GM10266 (cell line): ENCODE data around the gene ADGRD1.

Experiments used
- DNase-seq: peaks from one replicate; pipeline ENCODE4 v3.0.0; 2012; ENCODE audit errors: extremely low spot score
- CTCF ChIP-seq: IDR thresholded peaks from 2 replicates; pipeline ENCODE4 v1.5.1; 2012; ENCODE audit warnings: mild to moderate bottlenecking, low read depth; ENCODE audit not compliant: control insufficient read depth, insufficient read depth; ENCODE audit errors: missing control alignments

ADGRD1 gene

GRCh38 chr12:131088701-131089530, 135.2 kb downstream of the ADGRD1 start:
- no peak for TF ChIP-seq CTCF
- DNase-seq: no peak

GRCh38 chr12:131089531-131090273, 136.0 kb downstream of the ADGRD1 start:
- no peak for TF ChIP-seq CTCF
- no peak for DNase-seq

- no peak for DNase-seq
- TF ChIP-seq CTCF: no peak
Observed at GRCh38 chr12:131090274-131091210, 136.8 kb downstream of the ADGRD1 start.

- peak; percentile 78 for DNase-seq
- TF ChIP-seq CTCF: no peak
Observed at GRCh38 chr12:131091413-131091975, 137.8 kb downstream of the ADGRD1 start.

- TF ChIP-seq CTCF: no peak
- no peak for DNase-seq
Observed at GRCh38 chr12:131091976-131092691, 138.4 kb downstream of the ADGRD1 start.

GRCh38 chr12:131092901-131093603, 139.3 kb downstream of the ADGRD1 start:
- TF ChIP-seq CTCF: peak; percentile 21
- peak; percentile 82 for DNase-seq
